OCI-LY7 (cell line): Measurements from ENCODE around the gene AKR1B15. TPM values are rescaled to one million over a fixed set of nuclear protein-coding genes. Genes with fewer than 3 reads are reported as not detected.
"Not testable (repeated sequence)": the region's sequence is repeated elsewhere in the genome, so short reads cannot be mapped to it uniquely, and the experiment has no call there.

Source experiments
- BruUV-seq: library from RNA; stranded (reverse); fragments of 400-500 nt; replicated peaks from 2 replicates; lab custom pipeline; 2021; lab: Mats Ljungman, UMichigan
- CTCF ChIA-PET: fragments of 300-600 bp; sonication (Branson Sonifier 250); formaldehyde crosslinking; loops from one replicate; lab custom pipeline; 2022; ENCODE audit warnings: antibody characterized with exemption; ENCODE audit not compliant: unreplicated experiment; lab: Charles Lee
- POLR2A ChIA-PET: fragments of 300-600 bp; sonication (Branson Sonifier 250); formaldehyde crosslinking; loops from one replicate; lab custom pipeline; 2022; ENCODE audit warnings: antibody characterized with exemption; lab: Charles Lee
- DNase-seq: peaks from one replicate; pipeline ENCODE4 v3.0.0-alpha.2; 2015; ENCODE audit warnings: low spot score
- H2AFZ ChIP-seq: fragments of 200-600 bp; sonication (generic), shearing (Covaris generic); 2 replicates; pipeline ENCODE4 v1.6.1; 2014; ENCODE audit warnings: mild to moderate bottlenecking, antibody characterized with exemption, low read length, moderate library complexity
- H3K27ac ChIP-seq: fragments of 200-600 bp; sonication (generic); 2 replicates; pipeline ENCODE4 v1.5.1; 2014; ENCODE audit warnings: mixed run types, low read depth, mild to moderate bottlenecking, moderate library complexity, low read length, inconsistent platforms; ENCODE audit not compliant: poor library complexity, severe bottlenecking
- H3K36me3 ChIP-seq: fragments of 200-600 bp; sonication (generic); 2 replicates; pipeline ENCODE4 v1.6.1; 2014; ENCODE audit warnings: mild to moderate bottlenecking, antibody characterized with exemption, low read length, moderate library complexity, mixed read lengths; ENCODE audit not compliant: insufficient read depth
- H3K4me1 ChIP-seq: fragments of 200-600 bp; sonication (generic); 2 replicates; pipeline ENCODE4 v1.5.1; 2014; ENCODE audit warnings: mild to moderate bottlenecking, low read length; ENCODE audit not compliant: insufficient read depth, poor library complexity, severe bottlenecking
- H3K4me2 ChIP-seq: fragments of 200-600 bp; sonication (generic); 2 replicates; pipeline ENCODE4 v1.6.1; 2014; ENCODE audit warnings: mild to moderate bottlenecking, low read length
- H3K4me3 ChIP-seq: fragments of 200-600 bp; sonication (generic); 2 replicates; pipeline ENCODE4 v1.5.1; 2014; ENCODE audit warnings: mild to moderate bottlenecking, low read depth, low read length; ENCODE audit not compliant: poor library complexity, severe bottlenecking
- H3K79me2 ChIP-seq: fragments of 200-600 bp; sonication (generic); 2 replicates; pipeline ENCODE4 v1.6.1; 2016; ENCODE audit warnings: low read depth, mild to moderate bottlenecking, low read length, moderate library complexity, mixed read lengths; ENCODE audit not compliant: insufficient read depth
- H3K9me2 ChIP-seq: fragments of 200-600 bp; sonication (generic); 2 replicates; pipeline ENCODE4 v1.6.1; 2016; ENCODE audit warnings: mild to moderate bottlenecking, low read length, mixed read lengths; ENCODE audit not compliant: insufficient read depth
- H3K9me3 ChIP-seq: fragments of 200-600 bp; sonication (generic); 2 replicates; pipeline ENCODE4 v1.6.1; 2014; ENCODE audit warnings: mild to moderate bottlenecking, mixed run types, low read length, mixed read lengths
- H4K20me1 ChIP-seq: fragments of 200-600 bp; sonication (generic); 2 replicates; pipeline ENCODE4 v1.6.1; 2014; ENCODE audit warnings: mild to moderate bottlenecking, antibody characterized with exemption, low read length, moderate library complexity, mixed read lengths; ENCODE audit not compliant: insufficient read depth
- CTCF ChIP-seq: fragments of 200-600 bp; sonication (generic); conservative IDR thresholded peaks from 2 replicates; pipeline ENCODE4 v1.5.1; 2014; ENCODE audit warnings: mild to moderate bottlenecking, antibody characterized with exemption, low read length, moderate library complexity, mixed read lengths
- EZH2phosphoT487 ChIP-seq: fragments of 200-600 bp; sonication (generic); IDR thresholded peaks from 2 replicates; pipeline ENCODE4 v1.6.1; 2018; ENCODE audit warnings: low read depth, borderline replicate concordance, mild to moderate bottlenecking, mixed run types, antibody characterized with exemption, low read length, moderate library complexity, mixed read lengths
- intact Hi-C: fragments of 100-400 bp; cut with micrococcal nuclease; formaldehyde crosslinking; loops from one replicate; pipeline ENCODE4 v1.10.0; 2022; ENCODE audit not compliant: unreplicated experiment
- total RNA-seq, 2 experiments: library from RNA; depleted of rRNA in 1 of 2; stranded (reverse); fragments of >200 nt in 1 of 2; shearing (Covaris generic) in 1 of 2; gene quantifications; 2 replicates each; pipeline ENCODE4 v1.2.3, GENCODE V29; 2014 to 2022

The AKR1B15 gene
- total RNA-seq, 2 experiments from 2014 or later, result not detected

GRCh38 chr7:134515569-134516468 is 33.1 kb upstream of the AKR1B15 start:
- CTCF ChIA-PET, result interaction anchor here (0.6 kb wide), 1 partner anchor 43 kb away, joined by 5 read pairs; no protein-coding TSS in a partner anchor
- Histone ChIP-seq H3K4me1 (no peaks in the 10 kb centered on the region), H3K9me3 (no peaks in the 10 kb centered on the region), H3K9me2 (no peaks in the 10 kb centered on the region), H3K36me3 (no peaks in the 10 kb centered on the region), H3K27ac (no peak overlapping the region), H4K20me1 (no peaks in the 10 kb centered on the region), H3K4me2 (no peak overlapping the region), H2AFZ (no peak overlapping the region), H3K79me2 (no peaks in the 10 kb centered on the region), H3K4me3 (no peak overlapping the region)
- intact Hi-C loops, result no loop called here
- POLR2A ChIA-PET, result no interaction called here
- DNase-seq, result no peak
- no TSS peak for BruUV-seq
- TF ChIP-seq EZH2phosphoT487 (no peak), CTCF (no peak)

- BruUV-seq, result no TSS peak
- POLR2A ChIA-PET, result no interaction called here
- intact Hi-C loops, result no loop called here
- DNase-seq, result no peak
- no peak overlapping the region for H3K27ac ChIP-seq
- H2AFZ ChIP-seq, result no peak overlapping the region
- no peaks in the 10 kb centered on the region for H3K4me1 ChIP-seq
- CTCF ChIA-PET, result no interaction called here
- TF ChIP-seq CTCF (peak; percentile 32; the same call in 1 of the 2 replicates), EZH2phosphoT487 (no peak)
- H3K9me2 ChIP-seq, result no peaks in the 10 kb centered on the region
- no peaks in the 10 kb centered on the region for H3K79me2 ChIP-seq
- H3K4me3 ChIP-seq, result no peak overlapping the region
- no peaks in the 10 kb centered on the region for H3K36me3 ChIP-seq
- no peak overlapping the region for H3K4me2 ChIP-seq
- no peaks in the 10 kb centered on the region for H3K9me3 ChIP-seq
- H4K20me1 ChIP-seq, result no peaks in the 10 kb centered on the region
These were observed 28.8 kb upstream of the AKR1B15 start for GRCh38 chr7:134520130-134520529.

DNA sequence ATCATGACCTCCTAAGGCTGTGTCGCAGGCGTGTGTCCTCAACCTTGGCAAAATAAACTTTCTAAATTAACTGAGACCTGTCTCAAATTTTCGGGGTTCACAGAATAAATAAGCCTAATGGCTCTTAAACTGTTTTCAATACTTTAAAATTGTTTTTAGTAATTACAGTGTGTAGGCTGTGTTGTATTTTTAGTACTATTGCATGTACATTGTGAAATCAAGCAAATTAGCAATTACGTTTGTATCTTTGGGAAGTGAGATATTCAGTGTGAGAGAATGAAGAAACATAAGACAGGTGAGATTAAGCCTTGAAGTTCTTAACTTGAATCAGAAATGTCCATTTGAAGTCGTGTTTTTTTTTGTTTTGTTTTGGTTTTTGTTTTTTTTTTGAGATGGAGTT is 26.3 kb upstream of the AKR1B15 start:
- no peaks in the 10 kb centered on the region for H3K9me3 ChIP-seq
- CTCF ChIA-PET, result no interaction called here
- TF ChIP-seq EZH2phosphoT487 (no peak), CTCF (no peak)

GRCh38 chr7:134525449-134525848 is 23.5 kb upstream of the AKR1B15 start:
- H3K79me2 ChIP-seq, H4K20me1 ChIP-seq: not testable (repeated sequence)

More for the DNA sequence above, 26.3 kb upstream of the AKR1B15 start:
- no TSS peak for BruUV-seq
- intact Hi-C loops, result no loop called here
- POLR2A ChIA-PET, result no interaction called here
- no peak overlapping the region for H3K4me2 ChIP-seq
- H4K20me1 ChIP-seq, result no peaks in the 10 kb centered on the region
- DNase-seq, result no peak
- no peaks in the 10 kb centered on the region for H3K9me2 ChIP-seq
- no peak overlapping the region for H3K4me3 ChIP-seq
- H2AFZ ChIP-seq, result no peak overlapping the region
- H3K36me3 ChIP-seq, result no peaks in the 10 kb centered on the region
- no peaks in the 10 kb centered on the region for H3K4me1 ChIP-seq
- H3K79me2 ChIP-seq, result no peaks in the 10 kb centered on the region
- H3K27ac ChIP-seq, result no peak overlapping the region

More at GRCh38 chr7:134525449-134525848, 23.5 kb upstream of the AKR1B15 start:
- H3K27ac ChIP-seq, H3K4me1 ChIP-seq, H3K9me2 ChIP-seq, H3K36me3 ChIP-seq, H3K4me3 ChIP-seq, H3K4me2 ChIP-seq, BruUV-seq, H3K9me3 ChIP-seq, DNase-seq, H2AFZ ChIP-seq, intact Hi-C loops, CTCF ChIA-PET: not testable (repeated sequence)
- POLR2A ChIA-PET, result interaction anchor here (1.0 kb wide), 1 partner anchor 10 kb away, joined by 3 read pairs; no protein-coding TSS in a partner anchor
